Measurements from ENCODE around the gene VGF.

The VGF gene

DNA sequence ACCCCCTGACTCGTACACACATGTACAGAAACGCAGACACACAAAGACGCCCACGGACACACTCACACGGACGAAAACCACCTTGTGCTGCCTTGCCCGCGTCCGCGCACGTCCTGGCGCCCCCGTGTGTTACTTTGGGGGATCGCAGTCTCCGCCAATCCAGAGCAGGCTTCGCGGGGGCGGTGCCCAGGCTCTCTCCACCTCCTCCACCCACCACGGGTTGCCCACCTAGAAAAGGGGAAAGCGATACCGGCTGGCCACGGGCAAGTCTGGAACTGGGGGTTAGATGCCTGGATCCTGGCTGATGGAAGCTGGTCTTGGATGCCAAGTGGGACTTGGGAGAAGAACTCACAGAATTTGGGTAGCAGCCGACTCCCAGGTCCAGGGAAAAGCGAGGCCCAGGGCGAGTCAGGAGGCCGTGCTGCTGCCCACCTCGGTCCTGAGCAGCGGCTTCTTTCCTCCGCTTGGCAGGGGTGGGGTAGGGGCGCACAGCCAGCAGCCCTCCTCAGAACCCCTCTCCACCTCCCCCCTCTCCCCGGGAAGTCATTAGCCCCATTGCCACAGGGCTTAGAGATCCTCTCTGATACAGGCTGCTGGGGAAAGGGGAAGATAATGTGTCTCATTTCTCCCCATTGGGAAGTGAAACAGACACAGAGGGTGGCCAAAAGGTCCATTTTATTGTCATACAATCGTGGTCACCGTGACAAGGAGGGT lies 4.6 kb upstream of the VGF start:
- no peak overlapping the region for H3K4me3 ChIP-seq (ENCODE audit: low read depth, low read length)
- DNase-seq (ENCODE audit: low read depth): peak; percentile 15
- TF ChIP-seq, protein P1, sequence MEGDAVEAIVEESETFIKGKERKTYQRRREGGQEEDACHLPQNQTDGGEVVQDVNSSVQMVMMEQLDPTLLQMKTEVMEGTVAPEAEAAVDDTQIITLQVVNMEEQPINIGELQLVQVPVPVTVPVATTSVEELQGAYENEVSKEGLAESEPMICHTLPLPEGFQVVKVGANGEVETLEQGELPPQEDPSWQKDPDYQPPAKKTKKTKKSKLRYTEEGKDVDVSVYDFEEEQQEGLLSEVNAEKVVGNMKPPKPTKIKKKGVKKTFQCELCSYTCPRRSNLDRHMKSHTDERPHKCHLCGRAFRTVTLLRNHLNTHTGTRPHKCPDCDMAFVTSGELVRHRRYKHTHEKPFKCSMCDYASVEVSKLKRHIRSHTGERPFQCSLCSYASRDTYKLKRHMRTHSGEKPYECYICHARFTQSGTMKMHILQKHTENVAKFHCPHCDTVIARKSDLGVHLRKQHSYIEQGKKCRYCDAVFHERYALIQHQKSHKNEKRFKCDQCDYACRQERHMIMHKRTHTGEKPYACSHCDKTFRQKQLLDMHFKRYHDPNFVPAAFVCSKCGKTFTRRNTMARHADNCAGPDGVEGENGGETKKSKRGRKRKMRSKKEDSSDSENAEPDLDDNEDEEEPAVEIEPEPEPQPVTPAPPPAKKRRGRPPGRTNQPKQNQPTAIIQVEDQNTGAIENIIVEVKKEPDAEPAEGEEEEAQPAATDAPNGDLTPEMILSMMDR (IDR thresholded peaks at IDR 0.05; ENCODE audit: low read depth, low read length, missing control alignments): peak; percentile 96

DNA sequence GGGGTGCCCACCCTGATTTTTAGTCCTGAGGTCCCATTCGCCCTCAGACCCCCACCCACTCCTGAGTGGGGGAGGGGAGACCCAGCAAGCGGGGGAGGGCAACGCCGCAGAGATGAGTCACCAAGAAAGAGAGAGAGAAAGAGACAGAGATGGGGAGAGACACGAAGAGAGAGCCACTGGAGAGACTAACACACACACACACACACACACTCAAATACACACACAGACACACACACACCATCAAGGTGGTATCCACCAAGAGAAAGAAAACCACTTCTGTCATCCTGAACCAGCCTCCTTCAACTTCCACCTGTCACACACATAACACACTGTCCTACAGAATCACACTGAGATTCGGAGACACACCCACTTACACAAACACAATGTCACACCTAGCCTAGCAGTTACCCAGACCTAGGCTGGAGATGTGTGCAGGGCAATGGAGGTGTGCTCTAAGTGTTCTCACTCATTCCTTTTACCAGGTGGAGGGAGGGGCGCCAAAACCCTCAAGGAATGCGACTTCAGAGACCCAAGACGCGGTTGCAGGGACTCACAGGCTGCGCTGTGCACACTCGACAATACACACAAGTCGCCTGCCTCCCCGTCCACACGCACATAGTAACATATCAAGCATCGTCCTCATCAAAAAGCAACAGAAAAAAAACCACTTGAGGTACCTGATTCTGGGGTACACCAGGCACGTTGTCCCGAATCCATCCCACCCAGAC lies 3.9 kb upstream of the VGF start:
- TF ChIP-seq, protein P1 (IDR thresholded peaks at IDR 0.05; ENCODE audit: low read depth, low read length, missing control alignments): no peak
- DNase-seq (ENCODE audit: low read depth): no peak
- H3K4me3 ChIP-seq (ENCODE audit: low read depth, low read length): no peak overlapping the region

DNA sequence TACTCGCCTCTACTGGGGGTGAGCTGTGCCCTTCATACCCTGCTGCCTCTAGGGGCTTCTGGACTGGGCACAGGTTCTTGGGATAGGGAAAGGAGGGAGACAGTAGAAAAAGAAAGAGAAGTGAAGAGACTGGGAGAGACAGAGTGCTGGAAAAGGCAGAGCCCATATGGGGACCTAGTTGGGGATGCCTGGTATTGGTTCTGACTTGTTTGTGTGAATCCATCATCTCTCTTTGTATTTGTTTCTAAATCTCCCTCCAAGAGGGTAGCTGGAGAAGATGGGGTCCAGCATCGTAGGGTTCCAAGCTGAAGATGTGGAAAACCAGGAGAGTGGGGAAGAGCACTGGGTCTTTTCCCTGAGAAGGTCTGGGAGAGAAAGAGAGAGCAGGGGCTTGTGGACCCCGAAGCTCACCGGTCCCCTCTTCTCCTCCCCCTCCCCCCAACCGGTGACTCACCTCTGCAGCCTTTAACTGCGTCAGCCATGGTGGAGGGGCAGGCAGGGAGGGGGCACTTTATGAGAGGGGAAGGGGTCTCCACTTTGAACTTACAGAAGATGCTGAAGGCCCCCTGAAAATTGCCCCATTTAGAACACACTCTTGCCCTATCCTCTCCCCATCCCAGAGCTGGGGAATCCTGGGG lies 3.2 kb upstream of the VGF start:
- no peak for DNase-seq (ENCODE audit: low read depth)
- TF ChIP-seq, protein P1 (IDR thresholded peaks at IDR 0.05; ENCODE audit: low read depth, low read length, missing control alignments): no peak
- no peak overlapping the region for H3K4me3 ChIP-seq (ENCODE audit: low read depth, low read length)

DNA sequence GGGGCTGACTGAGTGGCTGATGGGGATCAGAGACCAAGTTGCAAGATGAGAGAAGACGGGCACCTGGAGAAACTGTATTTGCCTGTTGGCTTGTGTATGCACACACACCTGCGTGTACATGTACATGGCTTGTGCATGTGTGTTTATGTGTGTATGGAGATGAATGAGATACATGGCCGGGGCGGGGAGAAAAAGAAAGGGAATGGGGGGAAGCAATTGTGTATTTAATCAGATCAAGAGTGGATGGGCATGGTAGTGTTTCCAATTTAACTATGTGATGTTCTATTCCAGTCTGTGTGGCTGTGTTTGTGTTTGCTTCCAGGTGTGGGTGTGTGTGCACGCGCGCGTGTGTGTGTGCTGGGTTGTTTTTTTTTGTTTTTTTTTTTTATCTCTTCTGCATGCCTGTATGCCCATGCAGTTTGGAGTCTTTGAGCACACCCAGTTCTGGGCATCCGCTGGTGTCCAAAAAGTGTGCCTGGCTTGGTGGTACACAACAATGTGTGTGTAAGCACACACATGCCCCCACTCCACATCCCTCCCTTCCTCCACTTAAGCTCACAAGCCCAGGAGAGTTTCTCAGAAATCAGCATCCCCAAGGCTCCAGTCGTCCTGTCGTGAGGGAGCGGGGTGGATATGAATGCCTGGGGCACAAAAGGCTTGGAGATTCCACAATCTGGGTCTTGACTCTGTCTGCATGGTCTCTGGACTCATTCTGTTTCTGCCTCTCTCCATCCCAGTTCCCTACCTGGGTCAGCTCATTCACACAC lies 2.5 kb upstream of the VGF start:
- TF ChIP-seq, protein P1 (IDR thresholded peaks at IDR 0.05; ENCODE audit: low read depth, low read length, missing control alignments): no peak
- H3K4me3 ChIP-seq (ENCODE audit: low read depth, low read length): no peak overlapping the region
- DNase-seq (ENCODE audit: low read depth): no peak

DNA sequence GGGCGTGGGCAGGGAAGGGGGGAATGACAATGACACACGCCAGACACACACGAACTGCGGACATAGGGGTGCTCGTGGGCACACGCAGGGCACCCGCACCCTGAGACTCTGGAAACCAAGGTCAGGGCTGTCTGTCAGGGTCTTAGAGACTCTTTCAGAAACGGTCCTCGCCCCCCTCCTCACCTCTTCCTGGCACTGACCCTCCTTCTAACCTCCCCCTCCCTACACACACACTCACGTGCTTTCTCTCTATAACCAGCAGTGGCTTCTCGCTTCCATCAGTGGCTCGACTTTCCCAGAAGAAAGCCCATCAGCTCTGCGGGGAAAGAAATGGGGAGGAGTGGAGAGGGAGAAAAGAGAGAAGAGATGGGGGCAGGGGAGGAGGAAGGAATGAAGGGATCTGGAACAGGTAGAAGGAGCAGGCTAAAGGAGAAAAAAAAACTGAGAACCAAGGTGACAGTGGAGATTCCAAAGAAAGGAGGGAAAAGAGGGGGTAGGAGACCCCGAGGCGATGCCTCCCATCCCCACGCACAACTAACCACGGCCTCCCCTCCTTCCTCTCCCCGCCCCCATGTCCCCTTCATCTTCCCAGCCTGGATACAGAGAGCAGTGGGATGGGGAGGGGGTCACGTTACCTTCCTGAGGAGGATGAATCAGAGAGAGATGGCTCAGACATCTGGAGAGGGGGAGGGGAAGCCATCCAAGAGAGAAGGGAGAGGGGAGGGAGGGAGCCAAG lies 1.7 kb upstream of the VGF start:
- H3K4me3 ChIP-seq (ENCODE audit: low read depth, low read length): no peak overlapping the region
- no peak for DNase-seq (ENCODE audit: low read depth)
- TF ChIP-seq, protein P1 (IDR thresholded peaks at IDR 0.05; ENCODE audit: low read depth, low read length, missing control alignments): no peak

DNA sequence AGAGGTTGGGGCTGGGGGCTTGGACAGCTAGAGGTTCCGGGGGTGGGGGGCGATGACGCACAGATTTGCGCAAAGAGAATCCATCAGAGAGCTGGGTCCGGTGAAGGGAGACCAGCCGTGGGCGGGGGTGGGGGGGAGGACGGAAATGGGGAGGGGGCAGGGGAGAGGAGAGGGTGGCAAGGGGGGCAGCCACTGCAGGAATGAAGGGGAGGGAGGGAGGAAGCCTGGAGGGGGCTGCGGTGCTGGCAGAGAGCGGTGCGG lies 1.2 kb upstream of the VGF start:
- DNase-seq (ENCODE audit: low read depth): no peak
- no peak overlapping the region for H3K4me3 ChIP-seq (ENCODE audit: low read depth, low read length)
- TF ChIP-seq, protein P1 (IDR thresholded peaks at IDR 0.05; ENCODE audit: low read depth, low read length, missing control alignments): no peak

Measured in GM12864 (cell line).